Activated naive CD8-positive, alpha-beta T cell treated with anti-CD3 and anti-CD28 coated beads, Interleukin-2, amount 50 U/mL, for 24 hours (primary cell): Measurements from ENCODE around the gene TRAF3IP1.
A peak's percentile ranks its signal among the peaks of the same experiment; 100 is the strongest.
"Not testable (repeated sequence)": the region's sequence is repeated elsewhere in the genome, so short reads cannot be mapped to it uniquely, and the experiment has no call there.

ENCODE experiments used
- ATAC-seq: fragments of 150-1000 bp; cut with Tn5 transposase; one replicate; pipeline ENCODE4 v1.10.0; 2021
- DNase-seq: peaks from one replicate; pipeline ENCODE4 v3.0.0; 2021
- H3K27ac Mint-ChIP-seq: one replicate; pipeline ENCODE4 v1.8.0; 2021; ENCODE audit warnings: mild to moderate bottlenecking, mixed read lengths
- H3K27me3 Mint-ChIP-seq: one replicate; pipeline ENCODE4 v1.8.0; 2021; ENCODE audit warnings: mixed read lengths
- H3K36me3 Mint-ChIP-seq: one replicate; pipeline ENCODE4 v1.8.0; 2021; ENCODE audit warnings: low read depth, mixed read lengths
- H3K4me1 Mint-ChIP-seq: one replicate; pipeline ENCODE4 v1.8.0; 2021; ENCODE audit warnings: mixed read lengths
- H3K4me3 Mint-ChIP-seq: one replicate; pipeline ENCODE4 v1.8.0; 2021; ENCODE audit warnings: mild to moderate bottlenecking, moderate library complexity, mixed read lengths
- H3K9me3 Mint-ChIP-seq: one replicate; pipeline ENCODE4 v1.8.0; 2021; ENCODE audit warnings: mixed read lengths

The TRAF3IP1 gene

DNA sequence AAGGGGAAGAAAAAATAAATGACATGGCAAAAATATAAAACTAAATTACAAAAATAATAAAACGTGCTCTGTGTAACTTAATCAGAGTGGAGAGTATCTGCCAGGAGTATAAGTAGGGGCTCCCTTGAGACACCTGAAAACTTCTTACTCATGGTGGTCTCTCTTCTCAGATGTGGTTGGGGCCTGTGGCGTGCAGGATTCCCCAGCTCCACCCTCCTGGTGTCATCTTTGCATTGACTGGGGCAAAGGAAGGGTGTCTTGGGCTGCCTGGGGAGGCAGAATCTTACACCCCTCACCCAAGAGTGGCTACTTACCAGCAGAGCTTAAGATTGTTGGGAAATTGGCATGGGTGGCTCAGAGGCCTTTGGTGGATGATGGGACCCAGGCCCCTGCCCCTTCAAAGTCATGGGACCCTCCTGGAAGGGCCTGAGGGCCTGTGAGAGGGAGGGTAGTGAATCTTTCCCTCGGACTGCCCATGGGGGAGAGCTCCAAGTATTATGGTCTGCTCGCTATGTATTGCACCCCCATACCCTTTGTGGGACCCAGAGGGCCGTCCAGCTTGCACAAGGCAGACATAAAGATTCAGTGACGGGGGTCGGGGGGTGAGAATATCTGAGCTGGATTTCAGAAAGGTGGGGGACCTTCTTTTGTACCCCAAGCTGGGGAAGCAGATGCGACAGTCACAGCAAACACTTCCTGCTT, 6.9 kb upstream of the TRAF3IP1 start:
- H3K4me3 Mint-ChIP-seq: no peak overlapping the region
- no peak overlapping the region for H3K27ac Mint-ChIP-seq
- no peaks in the 10 kb centered on the region for H3K27me3 Mint-ChIP-seq
- no peaks in the 10 kb centered on the region for H3K4me1 Mint-ChIP-seq
- DNase-seq: peak; percentile 14
- H3K9me3 Mint-ChIP-seq: no peaks in the 10 kb centered on the region
- H3K36me3 Mint-ChIP-seq: no peaks in the 10 kb centered on the region
- ATAC-seq: peak; percentile 79

DNA sequence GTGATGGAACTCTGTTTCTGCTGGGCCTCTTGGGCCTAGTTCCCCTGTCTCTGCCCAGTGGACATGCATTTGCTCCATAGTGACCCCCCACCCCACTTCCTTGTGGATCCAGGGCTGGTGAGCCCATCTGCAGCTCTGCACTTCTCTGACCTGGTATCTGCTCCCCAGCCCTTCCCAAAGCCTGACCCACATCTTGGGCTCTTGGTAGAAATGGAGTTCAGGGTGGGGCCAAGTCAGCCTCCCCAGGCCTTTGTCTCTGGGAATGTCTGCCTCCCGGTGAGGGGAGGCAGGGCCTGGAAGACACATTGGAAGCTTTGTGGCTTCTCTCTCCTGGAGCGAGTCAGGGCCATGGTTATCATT, 6.3 kb upstream of the TRAF3IP1 start:
- ATAC-seq (no peak), DNase-seq (no peak)
- no peak overlapping the region for H3K27ac Mint-ChIP-seq
- no peaks in the 10 kb centered on the region for H3K27me3 Mint-ChIP-seq
- H3K9me3 Mint-ChIP-seq: no peaks in the 10 kb centered on the region
- no peaks in the 10 kb centered on the region for H3K36me3 Mint-ChIP-seq
- no peaks in the 10 kb centered on the region for H3K4me1 Mint-ChIP-seq
- H3K4me3 Mint-ChIP-seq: no peak overlapping the region

- Mint-ChIP-seq H3K4me3 (no peak overlapping the region), H3K36me3 (no peaks in the 10 kb centered on the region), H3K4me1 (peaks cover 1% of the 10 kb centered on the region)
Observed at GRCh38 chr2:238314576-238314975, 5.7 kb upstream of the TRAF3IP1 start.

GRCh38 chr2:238315031-238315595, 5.2 kb upstream of the TRAF3IP1 start:
- no peaks in the 10 kb centered on the region for H3K27me3 Mint-ChIP-seq
- H3K9me3 Mint-ChIP-seq: no peaks in the 10 kb centered on the region
- ATAC-seq (no peak), DNase-seq (no peak)
- H3K4me1 Mint-ChIP-seq: peaks cover 4% of the 10 kb centered on the region
- H3K27ac Mint-ChIP-seq: no peak overlapping the region
- H3K36me3 Mint-ChIP-seq: no peaks in the 10 kb centered on the region
- H3K4me3 Mint-ChIP-seq: no peak overlapping the region

More at GRCh38 chr2:238314576-238314975, 5.7 kb upstream of the TRAF3IP1 start:
- H3K27me3 Mint-ChIP-seq: no peaks in the 10 kb centered on the region
- H3K9me3 Mint-ChIP-seq: no peaks in the 10 kb centered on the region
- no peak for ATAC-seq
- no peak overlapping the region for H3K27ac Mint-ChIP-seq
- DNase-seq: no peak

DNA sequence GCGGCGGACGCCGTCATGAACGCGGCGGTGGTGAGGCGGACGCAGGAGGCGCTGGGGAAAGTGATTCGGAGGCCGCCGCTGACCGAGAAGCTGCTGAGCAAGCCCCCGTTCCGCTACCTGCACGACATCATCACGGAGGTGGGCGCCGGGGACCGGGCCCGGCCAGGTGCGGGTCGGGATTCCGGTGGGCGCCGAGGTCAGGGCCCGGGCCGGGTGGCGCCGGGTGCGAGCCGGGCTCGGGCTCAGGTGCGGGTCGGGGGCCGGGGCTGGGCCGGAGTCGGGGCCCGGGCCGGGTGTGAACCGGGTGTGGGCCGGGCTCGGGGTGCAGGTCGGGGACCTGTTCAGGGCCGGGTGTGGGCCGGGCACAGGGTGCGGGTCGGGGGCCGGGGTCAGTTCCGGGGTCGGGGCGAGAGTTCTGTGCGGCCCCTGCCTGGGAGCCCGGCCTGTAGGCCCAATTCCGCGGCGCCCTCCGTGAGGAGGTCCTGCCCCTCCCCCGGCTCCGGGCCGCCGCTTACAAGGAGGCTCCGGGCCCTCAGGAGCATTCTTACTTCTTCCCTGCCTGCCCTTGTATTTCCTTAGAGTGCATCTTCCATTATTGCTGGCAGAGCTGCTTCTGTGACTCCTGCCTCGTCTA, 447 bp downstream of the TRAF3IP1 start:
- DNase-seq (peak; percentile 10), ATAC-seq (peak; percentile 33)
- Mint-ChIP-seq H3K4me3 (peak overlapping the region; percentile 77), H3K27me3 (no peaks in the 10 kb centered on the region), H3K9me3 (no peaks in the 10 kb centered on the region), H3K4me1 (peaks cover 10% of the 10 kb centered on the region), H3K36me3 (no peaks in the 10 kb centered on the region), H3K27ac (no peak overlapping the region)

DNA sequence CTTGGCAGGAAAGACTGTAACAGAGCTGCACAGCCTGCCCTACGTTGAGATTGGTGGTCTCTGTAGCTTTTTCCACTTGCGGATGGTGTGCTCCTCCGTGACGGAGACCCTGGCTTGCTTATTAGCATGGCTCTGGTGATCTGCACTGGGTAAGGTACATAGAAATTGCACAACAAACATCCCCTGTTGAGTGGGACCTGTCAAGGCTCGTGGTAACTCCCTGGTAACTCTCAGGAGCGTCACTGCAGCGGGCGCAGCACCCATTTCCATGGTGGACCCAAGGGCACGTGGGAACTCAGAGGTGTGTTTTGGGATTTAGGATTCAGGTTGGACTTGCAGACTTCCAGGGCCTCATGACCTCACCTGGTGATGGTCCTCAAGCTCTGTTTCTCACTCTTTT, 1.1 kb downstream of the TRAF3IP1 start:
- peak overlapping the region; percentile 77 for H3K4me3 Mint-ChIP-seq
- no peaks in the 10 kb centered on the region for H3K36me3 Mint-ChIP-seq
- no peak for DNase-seq
- H3K27me3 Mint-ChIP-seq: no peaks in the 10 kb centered on the region
- H3K4me1 Mint-ChIP-seq: peaks cover 10% of the 10 kb centered on the region
- H3K27ac Mint-ChIP-seq: no peak overlapping the region
- ATAC-seq: no peak
- H3K9me3 Mint-ChIP-seq: no peaks in the 10 kb centered on the region

DNA sequence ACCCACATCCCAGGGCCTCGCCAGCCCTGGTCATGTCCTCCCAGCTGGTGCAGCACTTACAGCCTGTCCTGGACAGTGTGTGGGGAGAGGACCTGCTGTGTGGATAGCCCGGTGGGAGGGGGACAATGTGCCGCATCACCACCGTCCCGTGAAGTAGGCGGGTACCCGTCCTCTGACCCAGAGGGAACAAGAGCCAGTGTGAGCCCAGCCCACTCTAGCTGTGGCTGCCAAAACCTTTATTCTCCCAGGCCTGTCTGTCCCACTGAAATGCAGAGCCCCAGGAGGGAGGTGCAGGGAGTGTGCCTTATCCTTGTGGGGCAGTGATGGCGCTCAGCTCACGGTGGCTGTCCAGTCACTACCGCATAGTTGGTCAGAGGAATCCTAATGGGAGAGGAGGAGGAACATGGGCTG, 1.7 kb downstream of the TRAF3IP1 start:
- ATAC-seq: no peak
- Mint-ChIP-seq H3K27me3 (no peaks in the 10 kb centered on the region), H3K4me3 (peak overlapping the region; percentile 77), H3K4me1 (peaks cover 10% of the 10 kb centered on the region), H3K9me3 (no peaks in the 10 kb centered on the region), H3K27ac (no peak overlapping the region), H3K36me3 (no peaks in the 10 kb centered on the region)
- no peak for DNase-seq

- not testable (repeated sequence) for H3K4me3 Mint-ChIP-seq
Observed at GRCh38 chr2:238324248-238324647, 3.9 kb downstream of the TRAF3IP1 start.

DNA sequence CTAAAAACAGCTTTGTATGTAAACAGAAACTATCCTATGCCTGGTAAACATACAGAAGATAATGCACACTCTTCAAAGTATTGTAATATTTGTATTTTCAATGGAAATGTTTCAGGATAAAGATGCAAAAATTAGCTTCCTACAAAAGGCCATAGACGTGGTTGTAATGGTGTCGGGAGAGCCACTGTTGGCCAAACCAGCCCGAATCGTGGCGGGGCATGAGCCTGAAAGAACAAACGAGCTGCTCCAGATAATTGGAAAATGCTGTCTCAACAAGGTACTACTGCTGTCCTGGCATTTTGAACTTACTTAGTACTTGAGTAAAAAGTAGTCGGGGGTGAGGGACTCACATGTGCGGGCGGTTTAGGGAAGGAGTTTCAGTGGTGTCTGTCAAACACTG, 5.4 kb downstream of the TRAF3IP1 start:
- H3K4me3 Mint-ChIP-seq: no peak overlapping the region
- DNase-seq (no peak), ATAC-seq (no peak)
- no peak overlapping the region for H3K27ac Mint-ChIP-seq
- no peaks in the 10 kb centered on the region for H3K9me3 Mint-ChIP-seq
- peaks cover 19% of the 10 kb centered on the region for H3K36me3 Mint-ChIP-seq
- H3K27me3 Mint-ChIP-seq: no peaks in the 10 kb centered on the region
- peaks cover 5% of the 10 kb centered on the region for H3K4me1 Mint-ChIP-seq

More at GRCh38 chr2:238324248-238324647, 3.9 kb downstream of the TRAF3IP1 start:
- ATAC-seq, H3K4me1 Mint-ChIP-seq, H3K27ac Mint-ChIP-seq, H3K9me3 Mint-ChIP-seq, H3K27me3 Mint-ChIP-seq, DNase-seq: not testable (repeated sequence)
- peaks cover 16% of the 10 kb centered on the region for H3K36me3 Mint-ChIP-seq

DNA sequence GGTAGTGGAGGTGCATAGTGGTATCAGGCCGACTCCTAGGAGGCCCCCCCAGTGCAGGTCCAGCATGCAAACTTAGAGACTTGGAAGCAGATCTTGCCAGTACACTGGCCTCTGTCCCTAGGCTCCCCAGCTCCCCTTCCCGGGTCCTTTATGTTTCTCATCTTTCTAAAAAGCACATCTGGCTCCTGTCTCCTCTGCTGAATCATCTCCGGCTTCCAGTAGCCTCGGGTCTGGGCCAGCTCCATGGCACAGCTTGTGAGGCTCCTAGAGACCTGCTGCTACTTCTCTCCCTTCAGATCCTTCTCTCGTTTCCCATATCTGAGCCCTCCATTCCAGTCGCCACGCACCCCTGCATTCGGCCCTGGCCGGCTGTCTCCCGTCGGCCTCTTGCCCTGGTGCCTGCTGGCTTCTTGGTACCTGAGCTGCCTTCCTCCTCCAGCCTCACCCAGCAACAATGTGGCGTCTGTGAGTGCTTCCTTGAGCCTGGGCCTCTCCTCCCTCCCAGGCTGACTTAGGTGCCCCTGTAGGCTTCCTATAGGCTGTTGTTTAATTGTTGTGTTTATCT, 6.6 kb downstream of the TRAF3IP1 start:
- Mint-ChIP-seq H3K27me3 (no peaks in the 10 kb centered on the region), H3K36me3 (peaks cover 19% of the 10 kb centered on the region), H3K4me3 (no peak overlapping the region), H3K27ac (no peak overlapping the region), H3K4me1 (no peaks in the 10 kb centered on the region), H3K9me3 (no peaks in the 10 kb centered on the region)
- no peak for DNase-seq
- no peak for ATAC-seq

GRCh38 chr2:238327751-238328150, 7.4 kb downstream of the TRAF3IP1 start:
- no peaks in the 10 kb centered on the region for H3K4me1 Mint-ChIP-seq
- H3K4me3 Mint-ChIP-seq: no peak overlapping the region
- no peak overlapping the region for H3K27ac Mint-ChIP-seq
- DNase-seq (no peak), ATAC-seq (no peak)
- H3K9me3 Mint-ChIP-seq: no peaks in the 10 kb centered on the region
- no peaks in the 10 kb centered on the region for H3K27me3 Mint-ChIP-seq
- H3K36me3 Mint-ChIP-seq: peaks cover 19% of the 10 kb centered on the region

- ATAC-seq (no peak), DNase-seq (no peak)
- Mint-ChIP-seq H3K4me3 (no peak overlapping the region), H3K9me3 (no peaks in the 10 kb centered on the region), H3K4me1 (no peaks in the 10 kb centered on the region), H3K36me3 (peaks cover 19% of the 10 kb centered on the region), H3K27ac (no peak overlapping the region), H3K27me3 (no peaks in the 10 kb centered on the region)
Observed at GRCh38 chr2:238330391-238330790, 10.1 kb downstream of the TRAF3IP1 start.

DNA sequence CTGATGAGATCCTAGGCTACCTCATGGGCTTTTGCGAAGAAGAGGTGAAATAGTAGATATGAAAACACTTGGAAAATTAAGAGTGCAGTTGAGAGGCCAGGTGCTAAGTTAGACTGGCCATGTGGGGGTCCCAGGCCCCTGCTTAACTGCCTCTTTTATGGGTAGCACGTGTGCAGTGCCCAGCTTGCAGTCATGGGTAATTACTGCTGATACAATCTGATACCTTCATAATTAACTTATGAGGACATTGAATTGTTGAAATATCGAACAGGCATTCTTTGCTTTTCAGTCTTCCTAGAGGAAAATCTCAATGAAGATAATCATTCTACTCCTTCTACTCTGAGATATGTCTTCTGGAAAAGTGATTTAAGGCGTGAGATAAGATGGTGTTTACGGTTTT, 11.6 kb downstream of the TRAF3IP1 start:
- ATAC-seq: no peak
- H3K36me3 Mint-ChIP-seq: peaks cover 19% of the 10 kb centered on the region
- DNase-seq: no peak
- H3K27me3 Mint-ChIP-seq: no peaks in the 10 kb centered on the region
- no peaks in the 10 kb centered on the region for H3K4me1 Mint-ChIP-seq
- H3K27ac Mint-ChIP-seq: no peak overlapping the region
- H3K4me3 Mint-ChIP-seq: no peak overlapping the region
- no peaks in the 10 kb centered on the region for H3K9me3 Mint-ChIP-seq

- Mint-ChIP-seq H3K27me3 (no peaks in the 10 kb centered on the region), H3K4me3 (no peak overlapping the region), H3K9me3 (no peaks in the 10 kb centered on the region), H3K4me1 (peaks cover 8% of the 10 kb centered on the region), H3K36me3 (peaks cover 1% of the 10 kb centered on the region), H3K27ac (no peak overlapping the region)
- ATAC-seq: no peak
- no peak for DNase-seq
Observed at GRCh38 chr2:238334885-238335284, 14.6 kb downstream of the TRAF3IP1 start.

DNA sequence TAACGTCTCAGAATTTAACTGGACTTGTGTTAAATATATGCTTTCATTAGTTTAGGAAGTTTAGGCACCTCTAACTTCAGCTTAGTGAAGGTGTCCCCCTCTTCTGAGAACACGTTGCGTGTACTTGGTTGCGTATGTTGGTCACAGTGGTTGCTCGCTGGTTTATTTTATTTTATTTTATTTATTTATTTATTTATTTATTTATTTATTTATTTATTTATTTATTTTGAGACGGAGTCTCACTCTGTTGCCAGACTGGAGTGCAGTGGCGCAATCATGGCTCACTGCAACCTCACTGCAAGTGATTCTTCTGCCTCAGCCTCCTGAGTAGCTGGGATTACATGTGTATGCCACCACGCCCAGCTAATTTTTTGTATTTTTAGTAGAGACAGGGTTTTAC, 15.3 kb downstream of the TRAF3IP1 start:
- H3K4me1 Mint-ChIP-seq, H3K4me3 Mint-ChIP-seq, H3K27me3 Mint-ChIP-seq, H3K9me3 Mint-ChIP-seq, H3K36me3 Mint-ChIP-seq, DNase-seq, H3K27ac Mint-ChIP-seq, ATAC-seq: not testable (repeated sequence)
